ENCODE results near the gene ALOX5.

DNA sequence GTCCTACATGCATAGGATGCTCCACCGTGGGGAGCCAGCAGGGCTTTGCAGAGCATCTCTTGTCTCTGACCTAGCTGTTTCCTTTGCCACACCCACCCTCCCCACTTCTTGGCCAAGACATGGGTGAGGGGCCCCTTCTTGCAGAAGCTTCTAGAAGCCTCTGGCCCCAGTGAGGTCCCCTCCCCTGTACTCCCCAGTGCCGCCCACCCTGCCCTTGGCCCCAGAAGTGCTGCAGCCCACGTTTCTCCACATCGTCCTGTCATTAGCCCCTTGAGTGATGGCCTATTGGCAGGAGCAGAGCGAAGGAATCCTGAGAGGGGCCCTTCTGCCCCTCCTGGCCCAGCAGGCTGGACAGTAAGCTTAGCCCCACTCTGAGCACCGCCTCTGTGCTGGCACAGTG lies 43.7 kb downstream of the ALOX5 start:
- TF ChIP-seq CTCF (IDR thresholded peaks at IDR 0.05) (no peak), POLR2AphosphoS5 (IDR thresholded peaks at IDR 0.05) (no peak)

Data from transverse colon (tissue), 4 donors.